ENCODE results near the gene VASP. TPM values are rescaled to one million over a fixed set of nuclear protein-coding genes. Genes with fewer than 3 reads are reported as not detected.
A peak's percentile ranks its signal among the peaks of the same experiment; 100 is the strongest.

VASP gene
- total RNA-seq, 1 experiment from 2014 or later, result 144 TPM

GRCh38 chr19:45496349-45496953 is 10.8 kb upstream of the VASP start (continued):
- peak; percentile 57 for TF ChIP-seq CREB1 (CRISPR knock-in tag; IDR thresholded peaks at IDR 0.05)
- TF ChIP-seq ZNF121 (CRISPR knock-in tag; IDR thresholded peaks at IDR 0.05), result no peak
- no peak for TF ChIP-seq JAZF1 (CRISPR knock-in tag; IDR thresholded peaks at IDR 0.05)
- peak; percentile 91 for TF ChIP-seq SMAD4 (CRISPR knock-in tag; IDR thresholded peaks at IDR 0.05)
- peak; percentile 57; the same call in 1 of the 2 replicates for TF ChIP-seq ESRRA (CRISPR knock-in tag; IDR thresholded peaks at IDR 0.05; ENCODE audit: borderline replicate concordance)
- no peak for TF ChIP-seq ERG (CRISPR knock-in tag; IDR thresholded peaks at IDR 0.05)
- no peak for TF ChIP-seq ZNF425 (CRISPR knock-in tag; conservative IDR thresholded peaks at IDR 0.05)
- TF ChIP-seq ZNF232 (CRISPR knock-in tag; IDR thresholded peaks at IDR 0.05), result peak; percentile 96
- no peak for TF ChIP-seq NR1H2 (CRISPR knock-in tag; IDR thresholded peaks at IDR 0.05)
- no peak for TF ChIP-seq SOX15 (CRISPR knock-in tag; IDR thresholded peaks at IDR 0.05)
- TF ChIP-seq ZBTB21 (CRISPR knock-in tag; IDR thresholded peaks at IDR 0.05; ENCODE audit: borderline replicate concordance), result peak; percentile 47; the same call in 1 of the 2 replicates
- TF ChIP-seq NFYB (CRISPR knock-in tag; conservative IDR thresholded peaks at IDR 0.05; ENCODE audit: low read depth), result peak; percentile 27; the same call in 1 of the 2 replicates
- no peak for TF ChIP-seq ZNF263 (CRISPR knock-in tag; IDR thresholded peaks at IDR 0.05; ENCODE audit: low read depth)
- TF ChIP-seq ZNF281 (CRISPR knock-in tag; IDR thresholded peaks at IDR 0.05), result peak; percentile 88
- TF ChIP-seq PREB (CRISPR knock-in tag; IDR thresholded peaks at IDR 0.05; ENCODE audit: borderline replicate concordance), result no peak
- TF ChIP-seq HMGA2 (CRISPR knock-in tag; IDR thresholded peaks at IDR 0.05), result no peak
- peak; percentile 84 for TF ChIP-seq SMAD3 (CRISPR knock-in tag; IDR thresholded peaks at IDR 0.05; ENCODE audit: borderline replicate concordance)
- no peak for TF ChIP-seq GRHL2 (CRISPR knock-in tag; IDR thresholded peaks at IDR 0.05; ENCODE audit: insufficient replicate concordance, severe bottlenecking)
- TF ChIP-seq TP53 (CRISPR knock-in tag; IDR thresholded peaks at IDR 0.05), result peak; percentile 72; the same call in 1 of the 2 replicates
- TF ChIP-seq AR (CRISPR knock-in tag; IDR thresholded peaks at IDR 0.05), result no peak
- peak; percentile 66; the same call in 1 of the 2 replicates for TF ChIP-seq MAX (CRISPR knock-in tag; IDR thresholded peaks at IDR 0.05)
- TF ChIP-seq TCF7 (CRISPR knock-in tag; IDR thresholded peaks at IDR 0.05; ENCODE audit: low read depth), result no peak
- TF ChIP-seq ZNF671 (CRISPR knock-in tag; IDR thresholded peaks at IDR 0.05), result no peak
- TF ChIP-seq CDX4 (CRISPR knock-in tag; IDR thresholded peaks at IDR 0.05; ENCODE audit: borderline replicate concordance), result no peak
- no peak for TF ChIP-seq MXD4 (CRISPR knock-in tag; IDR thresholded peaks at IDR 0.05; ENCODE audit: borderline replicate concordance)
- TF ChIP-seq ZBTB43 (CRISPR knock-in tag; IDR thresholded peaks at IDR 0.05), result no peak
- TF ChIP-seq OVOL2 (CRISPR knock-in tag; IDR thresholded peaks at IDR 0.05; ENCODE audit: borderline replicate concordance), result no peak

Measured in WTC11 (cell line).